Thoracic aorta (tissue), 2 donors: Measurements from ENCODE around the gene RALGPS2. TPM values are rescaled to one million over a fixed set of nuclear protein-coding genes. Genes with fewer than 3 reads are reported as not detected.

Source experiments
- ATAC-seq: fragments of 150-250 bp; one replicate; pipeline ENCODE4 v1.8.0; 2017; ENCODE audit warnings: low read depth; ENCODE audit not compliant: insufficient number of reproducible peaks, low FRiP score
- DNase-seq: peaks from one replicate; pipeline ENCODE4 v3.0.0-alpha.2; 2020; ENCODE audit warnings: low spot score
- H3K27ac ChIP-seq, 2 donors: fragments of 200-600 bp; sonication (generic); 1 replicate in 1 of 2; 2 replicates in 1 of 2; pipeline ENCODE4 v1.5.1; 2016; ENCODE audit warnings: mild to moderate bottlenecking in 2 of 2, moderate library complexity in 2 of 2
- H3K27me3 ChIP-seq: fragments of 200-600 bp; sonication (generic); replicated peaks from 2 replicates; pipeline ENCODE4 v1.6.0; 2016; ENCODE audit warnings: mild to moderate bottlenecking; ENCODE audit not compliant: insufficient read depth
- H3K36me3 ChIP-seq: fragments of 200-600 bp; sonication (generic); one replicate; pipeline ENCODE4 v1.5.1; 2016
- H3K4me1 ChIP-seq, 2 donors: fragments of 200-600 bp; sonication (generic); 1 replicate in 1 of 2; 2 replicates in 1 of 2; pipeline versions ENCODE4 v1.5.1 to v1.6.0; 2016; ENCODE audit warnings: low read depth in 2 of 2, mild to moderate bottlenecking in 1 of 2; ENCODE audit not compliant: control insufficient read depth in 1 of 2
- H3K4me3 ChIP-seq: fragments of 200-600 bp; sonication (generic); 2 replicates; pipeline ENCODE4 v1.5.1; 2016; ENCODE audit warnings: mild to moderate bottlenecking
- H3K9me3 ChIP-seq: fragments of 200-600 bp; sonication (generic); 2 replicates; pipeline ENCODE4 v1.5.1; 2016
- CTCF ChIP-seq: fragments of 200-600 bp; sonication (generic); IDR thresholded peaks from one replicate; pipeline ENCODE4 v1.5.1; 2019; ENCODE audit warnings: antibody characterized with exemption
- total RNA-seq, 2 donors: library from RNA; depleted of rRNA; stranded (reverse); fragments of >200 nt; gene quantifications; one replicate each; pipeline versions ENCODE4 v1.1.0 to v1.2.3, GENCODE V29; 2016

The RALGPS2 gene
- total RNA-seq, 2 donors from 2014 or later: 4.9 to 9.5 TPM

DNA sequence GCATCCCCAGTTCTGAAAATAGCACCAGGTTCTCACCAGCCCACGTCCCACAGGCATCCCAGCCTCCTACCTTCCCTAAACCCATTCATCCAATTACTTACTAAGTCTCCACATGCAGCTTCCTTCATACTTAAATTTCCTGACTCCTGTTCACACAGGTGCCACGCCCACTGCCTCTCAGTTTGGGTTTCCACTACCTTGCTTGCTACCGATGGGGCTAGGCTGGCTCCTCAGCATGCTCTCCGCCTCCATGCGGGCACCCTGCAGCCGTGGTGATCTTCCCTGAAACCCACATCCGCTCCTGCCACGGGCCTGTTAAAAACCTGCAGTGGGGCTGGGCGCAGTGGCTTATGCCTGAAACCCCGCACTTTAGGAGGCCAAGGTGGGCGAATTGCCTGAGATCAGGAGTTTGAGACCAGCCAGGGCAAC, 216.2 kb downstream of the RALGPS2 start:
- no peak for TF ChIP-seq CTCF
- H3K36me3 ChIP-seq: no peaks in the 10 kb centered on the region
- H3K9me3 ChIP-seq: no peaks in the 10 kb centered on the region
- H3K27me3 ChIP-seq: no peaks in the 10 kb centered on the region
- H3K4me3 ChIP-seq: no peak overlapping the region
- DNase-seq (no peak), ATAC-seq (no peak)
- peaks cover 34 to 59% of the 10 kb centered on the region in 2 donors for H3K4me1 ChIP-seq
- H3K27ac ChIP-seq: peak overlapping the region in 1 of 2 donors; percentile 95

- no peak overlapping the region for H3K27ac ChIP-seq
- H3K4me3 ChIP-seq: no peak overlapping the region
- no peak for TF ChIP-seq CTCF
- no peaks in the 10 kb centered on the region for H3K27me3 ChIP-seq
- no peaks in the 10 kb centered on the region for H3K36me3 ChIP-seq
- DNase-seq (no peak), ATAC-seq (no peak)
- H3K9me3 ChIP-seq: no peaks in the 10 kb centered on the region
- peaks cover 34 to 59% of the 10 kb centered on the region in 2 donors for H3K4me1 ChIP-seq
Observed at GRCh38 chr1:178941849-178942248, 216.8 kb downstream of the RALGPS2 start.

DNA sequence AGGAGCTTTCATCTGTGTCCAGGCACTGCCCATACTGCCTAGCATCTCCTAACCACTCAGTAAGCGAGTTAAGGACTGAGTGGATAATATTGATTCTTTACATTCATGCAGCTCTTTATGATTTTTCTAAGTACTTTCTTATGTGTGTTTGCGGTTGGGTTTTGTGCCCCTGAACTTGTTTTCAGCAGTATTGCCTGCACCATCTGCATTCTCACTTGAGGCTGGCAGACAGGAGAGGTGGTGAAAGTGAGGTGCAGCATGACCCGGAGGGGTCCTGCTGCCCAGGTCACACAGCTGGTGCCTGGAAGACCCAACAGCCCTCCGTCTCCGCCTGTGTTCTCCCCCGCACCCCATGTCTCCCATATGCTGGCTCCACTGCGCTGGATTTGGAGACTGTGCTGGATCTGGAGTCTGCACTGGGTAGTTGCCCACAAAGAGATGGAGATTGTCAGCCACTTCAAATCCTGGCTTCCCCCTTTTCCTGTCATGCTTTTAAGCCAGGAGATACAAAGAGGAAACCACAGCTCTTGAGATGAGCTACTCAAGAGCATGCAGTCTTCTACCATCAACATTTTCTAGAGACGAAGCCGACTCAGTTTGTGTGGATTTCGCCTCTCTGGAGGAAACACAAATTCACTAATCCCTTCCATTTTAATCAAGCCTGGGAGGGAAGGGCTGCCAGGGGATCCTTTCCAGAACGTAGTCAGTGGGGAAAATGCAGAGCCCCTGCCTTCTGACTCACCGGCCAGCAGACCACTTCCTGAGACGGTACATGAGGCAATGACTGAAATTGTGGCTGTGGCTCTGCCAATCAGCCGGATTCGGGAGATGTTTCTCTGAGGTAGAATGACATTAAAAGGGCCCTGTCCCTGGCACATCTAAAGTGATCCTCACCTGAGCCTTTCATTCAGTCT, 217.5 kb downstream of the RALGPS2 start:
- Histone ChIP-seq H3K36me3 (no peaks in the 10 kb centered on the region), H3K4me3 (peak overlapping the region; percentile 5), H3K9me3 (no peaks in the 10 kb centered on the region), H3K4me1 (peaks cover 34 to 55% of the 10 kb centered on the region in 2 donors), H3K27me3 (no peaks in the 10 kb centered on the region), H3K27ac (peak overlapping the region in 1 of 2 donors; percentile 39)
- ATAC-seq (no peak), DNase-seq (no peak)
- no peak for TF ChIP-seq CTCF

- Histone ChIP-seq H3K9me3 (no peaks in the 10 kb centered on the region), H3K4me1 (peaks cover 27 to 38% of the 10 kb centered on the region in 2 donors), H3K27me3 (no peaks in the 10 kb centered on the region), H3K4me3 (no peak overlapping the region), H3K27ac (no peak overlapping the region), H3K36me3 (no peaks in the 10 kb centered on the region)
- no peak for DNase-seq
- no peak for ATAC-seq
- TF ChIP-seq CTCF: no peak
Observed at GRCh38 chr1:178944729-178945128, 219.7 kb downstream of the RALGPS2 start.

DNA sequence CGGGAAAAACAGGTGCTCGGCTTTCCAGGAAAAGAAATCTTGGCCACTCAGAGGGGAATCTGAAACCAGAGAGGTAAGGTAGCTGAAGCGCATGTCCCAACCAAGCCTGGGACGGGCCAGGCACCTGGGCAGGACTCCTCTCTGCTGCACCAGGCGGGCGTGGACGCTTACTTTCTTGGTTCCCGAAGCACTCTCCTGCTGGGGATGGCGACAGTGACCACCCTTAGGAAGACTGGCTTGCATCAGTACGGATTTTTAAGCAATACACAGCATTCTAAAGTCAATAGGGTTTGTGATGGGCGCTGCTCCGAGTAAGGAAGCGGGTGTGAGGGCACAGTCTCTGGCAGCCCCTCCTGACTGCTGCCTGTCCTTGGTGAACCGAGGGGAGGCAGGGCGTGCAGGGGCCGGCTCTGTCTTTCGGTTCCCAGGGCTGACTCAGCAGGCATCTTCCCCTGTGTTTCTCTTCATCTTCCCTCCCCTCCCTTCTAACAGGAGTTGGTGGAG, 220.8 kb downstream of the RALGPS2 start:
- Histone ChIP-seq H3K9me3 (no peaks in the 10 kb centered on the region), H3K27ac (no peak overlapping the region), H3K4me3 (no peak overlapping the region), H3K36me3 (no peaks in the 10 kb centered on the region), H3K27me3 (no peaks in the 10 kb centered on the region), H3K4me1 (peaks cover 19 to 38% of the 10 kb centered on the region in 2 donors)
- ATAC-seq: no peak
- TF ChIP-seq CTCF: no peak
- no peak for DNase-seq
